Measurements from ENCODE around the gene OR6A2. TPM values are rescaled to one million over a fixed set of nuclear protein-coding genes. Genes with fewer than 3 reads are reported as not detected.
A peak's percentile ranks its signal among the peaks of the same experiment; 100 is the strongest.

Gene OR6A2
- total and polyA plus RNA-seq, 9 of the 15 experiments (the other 6 are each of a cell fraction or from before 2014, with no cell fraction given), result 0.04 to 0.69 (median 0.35) TPM; not detected in 2

DNA sequence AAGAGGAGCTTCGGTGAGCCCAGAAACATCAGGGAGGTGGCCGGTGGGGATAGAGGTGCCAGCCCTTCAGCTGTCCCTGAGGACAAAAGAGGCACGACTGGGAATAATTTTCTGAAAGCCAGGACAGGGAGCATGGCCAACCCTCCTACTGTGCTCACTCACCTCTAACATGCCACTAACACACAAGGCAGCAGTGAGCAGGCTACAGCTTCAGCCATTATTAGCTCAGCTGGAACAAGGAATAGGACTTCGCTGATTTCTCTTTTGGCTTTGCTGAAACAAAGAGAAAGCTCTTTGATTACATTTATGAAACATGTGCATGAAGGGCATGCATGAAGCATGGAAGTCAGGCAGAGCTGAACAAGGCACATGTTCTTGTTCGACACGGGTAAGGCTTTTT, 33.9 kb upstream of the OR6A2 start:
- no peak overlapping the region for H3K27ac ChIP-seq (ENCODE audit: extremely low read depth, low read depth, low read length)
- TF ChIP-seq KAT7 (CRISPR knock-in tag; IDR thresholded peaks at IDR 0.05; ENCODE audit: borderline replicate concordance) (no peak), MCM7 (IDR thresholded peaks at IDR 0.05) (no peak), PTTG1 (tag; IDR thresholded peaks at IDR 0.05; ENCODE audit: low read depth) (no peak)
- TF ChIP-seq, protein P1, sequence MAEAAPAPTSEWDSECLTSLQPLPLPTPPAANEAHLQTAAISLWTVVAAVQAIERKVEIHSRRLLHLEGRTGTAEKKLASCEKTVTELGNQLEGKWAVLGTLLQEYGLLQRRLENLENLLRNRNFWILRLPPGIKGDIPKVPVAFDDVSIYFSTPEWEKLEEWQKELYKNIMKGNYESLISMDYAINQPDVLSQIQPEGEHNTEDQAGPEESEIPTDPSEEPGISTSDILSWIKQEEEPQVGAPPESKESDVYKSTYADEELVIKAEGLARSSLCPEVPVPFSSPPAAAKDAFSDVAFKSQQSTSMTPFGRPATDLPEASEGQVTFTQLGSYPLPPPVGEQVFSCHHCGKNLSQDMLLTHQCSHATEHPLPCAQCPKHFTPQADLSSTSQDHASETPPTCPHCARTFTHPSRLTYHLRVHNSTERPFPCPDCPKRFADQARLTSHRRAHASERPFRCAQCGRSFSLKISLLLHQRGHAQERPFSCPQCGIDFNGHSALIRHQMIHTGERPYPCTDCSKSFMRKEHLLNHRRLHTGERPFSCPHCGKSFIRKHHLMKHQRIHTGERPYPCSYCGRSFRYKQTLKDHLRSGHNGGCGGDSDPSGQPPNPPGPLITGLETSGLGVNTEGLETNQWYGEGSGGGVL (CRISPR knock-in tag; IDR thresholded peaks at IDR 0.05), result no peak
- no peak overlapping the region for H3K4me2 ChIP-seq (ENCODE audit: insufficient read depth, low read length)
- POLR2A ChIA-PET, result interaction anchor here (2.4 kb wide), 1 partner anchor 9 kb away, joined by 9 read pairs; no protein-coding TSS in a partner anchor
- ATAC-seq (no peak), FAIRE-seq (no peak), DNase-seq (ENCODE audit: extremely low read depth in 1 of 4, low spot score in 3 of 4) (no peak)
- no peak overlapping the region for H3K9ac ChIP-seq (ENCODE audit: insufficient read depth in 1 of 2, low read depth in 2 of 2, low read length in 2 of 2)
- no peaks in the 10 kb centered on the region for H4K20me1 ChIP-seq (replicated peaks; ENCODE audit: control insufficient read depth, insufficient read depth, low read length)
- no peaks in the 10 kb centered on the region for H3K9me1 ChIP-seq (ENCODE audit: control insufficient read depth, insufficient read depth, low read length)
- no peak overlapping the region for H2AFZ ChIP-seq (ENCODE audit: low read depth, low read length)
- no peaks in the 10 kb centered on the region for H3K36me3 ChIP-seq (ENCODE audit: control insufficient read depth, insufficient read depth, low read length)
- H3K4me1 ChIP-seq (replicated peaks in 1 of 2; ENCODE audit: control insufficient read depth in 2 of 2, insufficient read depth in 2 of 2, low read length in 2 of 2), result no peaks in the 10 kb centered on the region
- no peaks in the 10 kb centered on the region for H3K79me2 ChIP-seq (ENCODE audit: control insufficient read depth, insufficient read depth, low read length)
- in situ Hi-C loops (cut with MboI), result no loop called here
- no peaks in the 10 kb centered on the region for H3K9me3 ChIP-seq (replicated peaks; ENCODE audit: control insufficient read depth, insufficient read depth, low read depth, low read length)
- intact Hi-C loops (cut with micrococcal nuclease), result no loop called here
- whole genome bisulfite sequencing (ENCODE audit: insufficient coverage, low coverage, missing lambda C conversion rate), result 2% methylated on average over 6 of the region's 6 CpGs
- no TSS peak for BruUV-seq (replicated peaks)
- no peak overlapping the region for H3K4me3 ChIP-seq
- CTCF ChIA-PET (ENCODE audit: low intra/inter-chr PET ratio), result no interaction called here
- H3K27me3 ChIP-seq (ENCODE audit: control insufficient read depth in 2 of 2, insufficient read depth in 2 of 2, low read length in 2 of 2), result no peaks in the 10 kb centered on the region

DNA sequence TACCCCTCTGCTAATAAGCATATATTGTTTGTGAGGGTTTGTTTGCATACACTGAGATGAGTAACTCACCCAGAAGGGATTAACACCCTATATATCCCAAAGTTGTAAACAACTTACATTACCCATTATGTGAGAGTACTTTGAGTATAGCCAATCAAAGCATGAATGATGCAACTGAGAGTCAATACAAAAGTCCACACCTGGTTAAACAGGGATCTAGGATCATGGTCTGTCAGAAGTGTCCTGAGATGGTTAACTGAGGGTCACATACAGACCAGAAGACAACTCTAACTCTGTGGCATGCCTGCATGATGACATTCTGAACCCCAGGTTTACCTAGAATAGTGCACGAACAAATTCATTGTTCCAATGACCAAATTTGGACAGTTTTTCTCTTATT, 28.6 kb upstream of the OR6A2 start:
- Histone ChIP-seq H3K27me3 (ENCODE audit: control insufficient read depth in 2 of 2, insufficient read depth in 2 of 2, low read length in 2 of 2) (no peaks in the 10 kb centered on the region), H4K20me1 (replicated peaks; ENCODE audit: control insufficient read depth, insufficient read depth, low read length) (no peaks in the 10 kb centered on the region), H3K4me2 (ENCODE audit: insufficient read depth, low read length) (no peak overlapping the region), H3K9ac (ENCODE audit: insufficient read depth in 1 of 2, low read depth in 2 of 2, low read length in 2 of 2) (no peak overlapping the region), H3K4me1 (replicated peaks in 1 of 2; ENCODE audit: control insufficient read depth in 2 of 2, insufficient read depth in 2 of 2, low read length in 2 of 2) (no peaks in the 10 kb centered on the region), H3K27ac (ENCODE audit: extremely low read depth, low read depth, low read length) (no peak overlapping the region), H3K4me3 (no peak overlapping the region), H3K9me1 (ENCODE audit: control insufficient read depth, insufficient read depth, low read length) (no peaks in the 10 kb centered on the region), H2AFZ (ENCODE audit: low read depth, low read length) (no peak overlapping the region), H3K9me3 (replicated peaks; ENCODE audit: control insufficient read depth, insufficient read depth, low read depth, low read length) (no peaks in the 10 kb centered on the region), H3K79me2 (ENCODE audit: control insufficient read depth, insufficient read depth, low read length) (no peaks in the 10 kb centered on the region), H3K36me3 (ENCODE audit: control insufficient read depth, insufficient read depth, low read length) (no peaks in the 10 kb centered on the region)
- TF ChIP-seq TRIM24 (IDR thresholded peaks at IDR 0.05) (peak; percentile 78 to 85; a peak in 2 of 4 replicates), CBFA2T3 (IDR thresholded peaks at IDR 0.05) (no peak), SNRNP70 (optimal IDR thresholded peaks at IDR 0.05; ENCODE audit: low read depth, low read length) (no peak), ZEB2 (IDR thresholded peaks at IDR 0.05) (peak; percentile 54; the same call in 1 of the 2 replicates), CEBPG (CRISPR knock-in tag; IDR thresholded peaks at IDR 0.05) (peak; percentile 69), CEBPG (tag; conservative IDR thresholded peaks at IDR 0.05 in 1 of 2, IDR thresholded peaks at IDR 0.05 in 1 of 2) (peak in 1 of 2 experiments; percentile 94; a peak in 2 of 4 replicates), KDM1A (IDR thresholded peaks at IDR 0.05) (no peak)
- TF ChIP-seq, protein P2, sequence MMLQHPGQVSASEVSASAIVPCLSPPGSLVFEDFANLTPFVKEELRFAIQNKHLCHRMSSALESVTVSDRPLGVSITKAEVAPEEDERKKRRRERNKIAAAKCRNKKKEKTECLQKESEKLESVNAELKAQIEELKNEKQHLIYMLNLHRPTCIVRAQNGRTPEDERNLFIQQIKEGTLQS (IDR thresholded peaks at IDR 0.05), result peak; percentile 62; the same call in 1 of the 2 replicates
- TF ChIP-seq, protein P2 (CRISPR knock-in tag; conservative IDR thresholded peaks at IDR 0.05), result no peak
- ATAC-seq (peak; percentile 70), FAIRE-seq (no peak), DNase-seq (ENCODE audit: extremely low read depth in 1 of 4, low spot score in 3 of 4) (no peak)
- CTCF ChIA-PET (ENCODE audit: low intra/inter-chr PET ratio), result no interaction called here
- 20% methylated on average over 1 of the region's 1 CpG for WGBS (ENCODE audit: insufficient coverage, low coverage, missing lambda C conversion rate)
- no TSS peak for BruUV-seq (replicated peaks)
- POLR2A ChIA-PET, result no interaction called here
- in situ Hi-C loops (cut with MboI) (no loop called here), intact Hi-C loops (cut with micrococcal nuclease) (no loop called here)
